SU-DHL-6 (cell line): ENCODE measurements around the gene POFUT2.

ENCODE experiments used
- EZH2phosphoT487 ChIP-seq: fragments of 200-600 bp; sonication (generic), shearing (Covaris generic); conservative IDR thresholded peaks from 2 replicates; pipeline ENCODE4 v1.6.1; 2018; ENCODE audit warnings: mild to moderate bottlenecking, antibody characterized with exemption, low read length, moderate library complexity, mixed read lengths
- TF ChIP-seq, protein P1 (sequence below): fragments of 200-600 bp; sonication (generic); IDR thresholded peaks from one replicate; pipeline ENCODE4 v1.5.1; 2017; ENCODE audit warnings: antibody characterized with exemption, mild to moderate bottlenecking, low read length, moderate library complexity; ENCODE audit not compliant: insufficient read depth, poor library complexity, severe bottlenecking

- TF ChIP-seq, protein P1, sequence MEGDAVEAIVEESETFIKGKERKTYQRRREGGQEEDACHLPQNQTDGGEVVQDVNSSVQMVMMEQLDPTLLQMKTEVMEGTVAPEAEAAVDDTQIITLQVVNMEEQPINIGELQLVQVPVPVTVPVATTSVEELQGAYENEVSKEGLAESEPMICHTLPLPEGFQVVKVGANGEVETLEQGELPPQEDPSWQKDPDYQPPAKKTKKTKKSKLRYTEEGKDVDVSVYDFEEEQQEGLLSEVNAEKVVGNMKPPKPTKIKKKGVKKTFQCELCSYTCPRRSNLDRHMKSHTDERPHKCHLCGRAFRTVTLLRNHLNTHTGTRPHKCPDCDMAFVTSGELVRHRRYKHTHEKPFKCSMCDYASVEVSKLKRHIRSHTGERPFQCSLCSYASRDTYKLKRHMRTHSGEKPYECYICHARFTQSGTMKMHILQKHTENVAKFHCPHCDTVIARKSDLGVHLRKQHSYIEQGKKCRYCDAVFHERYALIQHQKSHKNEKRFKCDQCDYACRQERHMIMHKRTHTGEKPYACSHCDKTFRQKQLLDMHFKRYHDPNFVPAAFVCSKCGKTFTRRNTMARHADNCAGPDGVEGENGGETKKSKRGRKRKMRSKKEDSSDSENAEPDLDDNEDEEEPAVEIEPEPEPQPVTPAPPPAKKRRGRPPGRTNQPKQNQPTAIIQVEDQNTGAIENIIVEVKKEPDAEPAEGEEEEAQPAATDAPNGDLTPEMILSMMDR: no peak
- no peak for TF ChIP-seq EZH2phosphoT487
Observed at GRCh38 chr21:45303751-45304475, 16.2 kb upstream of the POFUT2 start.
